ENCODE data around the gene ARHGAP6.

DNA sequence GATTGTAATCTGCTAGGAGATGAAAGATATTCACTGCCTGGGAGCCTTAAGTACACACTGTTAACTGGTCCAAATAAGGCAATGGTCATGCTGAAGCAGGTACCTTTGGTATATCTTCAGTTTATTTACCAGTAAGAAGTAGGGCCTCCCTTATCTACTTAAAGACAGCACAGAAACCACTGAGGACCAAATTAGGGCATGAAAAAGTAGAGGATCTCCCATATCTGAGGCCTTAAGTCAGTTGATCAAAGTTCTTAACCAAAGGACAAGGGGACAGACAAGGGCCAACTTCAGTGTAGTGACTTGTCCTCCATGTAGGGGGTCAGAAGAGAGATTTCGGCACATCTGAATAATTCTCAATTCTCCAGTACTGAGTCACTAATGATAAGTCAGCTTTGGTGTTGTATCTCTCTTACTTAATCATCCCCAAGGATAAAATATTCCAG, 313.4 kb downstream of the ARHGAP6 start:
- TF ChIP-seq, protein P1, sequence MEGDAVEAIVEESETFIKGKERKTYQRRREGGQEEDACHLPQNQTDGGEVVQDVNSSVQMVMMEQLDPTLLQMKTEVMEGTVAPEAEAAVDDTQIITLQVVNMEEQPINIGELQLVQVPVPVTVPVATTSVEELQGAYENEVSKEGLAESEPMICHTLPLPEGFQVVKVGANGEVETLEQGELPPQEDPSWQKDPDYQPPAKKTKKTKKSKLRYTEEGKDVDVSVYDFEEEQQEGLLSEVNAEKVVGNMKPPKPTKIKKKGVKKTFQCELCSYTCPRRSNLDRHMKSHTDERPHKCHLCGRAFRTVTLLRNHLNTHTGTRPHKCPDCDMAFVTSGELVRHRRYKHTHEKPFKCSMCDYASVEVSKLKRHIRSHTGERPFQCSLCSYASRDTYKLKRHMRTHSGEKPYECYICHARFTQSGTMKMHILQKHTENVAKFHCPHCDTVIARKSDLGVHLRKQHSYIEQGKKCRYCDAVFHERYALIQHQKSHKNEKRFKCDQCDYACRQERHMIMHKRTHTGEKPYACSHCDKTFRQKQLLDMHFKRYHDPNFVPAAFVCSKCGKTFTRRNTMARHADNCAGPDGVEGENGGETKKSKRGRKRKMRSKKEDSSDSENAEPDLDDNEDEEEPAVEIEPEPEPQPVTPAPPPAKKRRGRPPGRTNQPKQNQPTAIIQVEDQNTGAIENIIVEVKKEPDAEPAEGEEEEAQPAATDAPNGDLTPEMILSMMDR (IDR thresholded peaks at IDR 0.05), result no peak
- TF ChIP-seq POLR2A (IDR thresholded peaks at IDR 0.05), result no peak

All from uterus (tissue), 2 donors.